WTC11 (cell line): Measurements from ENCODE around the gene OGA. TPM values are rescaled to one million over a fixed set of nuclear protein-coding genes. Genes with fewer than 3 reads are reported as not detected.

Experiments used
- CBFB ChIP-seq: sonication (generic); formaldehyde crosslinking; IDR thresholded peaks from 2 replicates; pipeline ENCODE4 v1.8.1; 2022; ENCODE audit warnings: mild to moderate bottlenecking, low read depth, missing genetic modification reagents
- EMX1 ChIP-seq: fragments of 250-450 bp; sonication (Bioruptor Pico); IDR thresholded peaks from 2 replicates; pipeline ENCODE4 v1.8.0; 2021; ENCODE audit warnings: mild to moderate bottlenecking
- ETV6 ChIP-seq: sonication (generic); formaldehyde crosslinking; IDR thresholded peaks from 2 replicates; pipeline ENCODE4 v1.8.1; 2022; ENCODE audit warnings: mild to moderate bottlenecking, missing genetic modification reagents
- FOXK1 ChIP-seq: sonication (generic); formaldehyde crosslinking; IDR thresholded peaks from 2 replicates; pipeline ENCODE4 v1.8.0; 2022; ENCODE audit warnings: mild to moderate bottlenecking, moderate library complexity, missing genetic modification reagents
- FOXP1 ChIP-seq: sonication (generic); formaldehyde crosslinking; IDR thresholded peaks from 2 replicates; pipeline ENCODE4 v1.8.0; 2022; ENCODE audit warnings: missing genetic modification reagents, mild to moderate bottlenecking, moderate library complexity, borderline replicate concordance
- GRHL2 ChIP-seq: fragments of 250-450 bp; sonication (Bioruptor Pico); IDR thresholded peaks from 2 replicates; pipeline ENCODE4 v1.8.0; 2022; ENCODE audit warnings: mild to moderate bottlenecking, moderate library complexity; ENCODE audit not compliant: insufficient replicate concordance, severe bottlenecking
- HMGA2 ChIP-seq: fragments of 250-450 bp; sonication (Bioruptor Pico); IDR thresholded peaks from 2 replicates; pipeline ENCODE4 v1.4.0; 2021; ENCODE audit warnings: mild to moderate bottlenecking, moderate library complexity
- HMGXB4 ChIP-seq: sonication (generic); formaldehyde crosslinking; IDR thresholded peaks from 2 replicates; pipeline ENCODE4 v1.8.1; 2023; ENCODE audit warnings: mild to moderate bottlenecking, moderate library complexity, missing genetic modification reagents
- JAZF1 ChIP-seq: fragments of 250-450 bp; sonication (Bioruptor Pico); IDR thresholded peaks from 2 replicates; pipeline ENCODE4 v1.9.0; 2021; ENCODE audit warnings: moderate library complexity, mild to moderate bottlenecking, inconsistent platforms
- MAX ChIP-seq: sonication (generic); formaldehyde crosslinking; IDR thresholded peaks from 2 replicates; pipeline ENCODE4 v1.8.0; 2022; ENCODE audit warnings: mild to moderate bottlenecking, missing genetic modification reagents
- MXD4 ChIP-seq: fragments of 250-450 bp; sonication (Bioruptor Pico); IDR thresholded peaks from 2 replicates; pipeline ENCODE4 v1.8.0; 2021; ENCODE audit warnings: mild to moderate bottlenecking, moderate library complexity, borderline replicate concordance
- NFYB ChIP-seq: sonication (generic); formaldehyde crosslinking; conservative IDR thresholded peaks from 2 replicates; pipeline ENCODE4 v1.8.0; 2022; ENCODE audit warnings: low read depth, missing genetic modification reagents
- OVOL2 ChIP-seq: fragments of 250-450 bp; sonication (Bioruptor Pico); IDR thresholded peaks from 2 replicates; pipeline ENCODE4 v1.9.0; 2021; ENCODE audit warnings: mild to moderate bottlenecking, borderline replicate concordance
- PRDM15 ChIP-seq: sonication (generic); formaldehyde crosslinking; IDR thresholded peaks from 2 replicates; pipeline ENCODE4 v1.8.0; 2022; ENCODE audit warnings: missing genetic modification reagents
- ZBTB21 ChIP-seq: sonication (generic); formaldehyde crosslinking; IDR thresholded peaks from 2 replicates; pipeline ENCODE4 v1.8.1; 2023; ENCODE audit warnings: mild to moderate bottlenecking, missing genetic modification reagents, borderline replicate concordance
- ZNF671 ChIP-seq: fragments of 250-450 bp; sonication (Bioruptor Pico); IDR thresholded peaks from 2 replicates; pipeline ENCODE4 v1.8.0; 2021; ENCODE audit warnings: mild to moderate bottlenecking
- total RNA-seq: library from RNA; stranded (reverse); gene quantifications from 3 replicates; pipeline ENCODE4 v1.2.3, GENCODE V29; 2021
- TF ChIP-seq, protein P1 (sequence below): sonication (generic); formaldehyde crosslinking; IDR thresholded peaks from 2 replicates; pipeline ENCODE4 v1.8.1; 2022; ENCODE audit warnings: mild to moderate bottlenecking, missing genetic modification reagents, moderate library complexity, borderline replicate concordance
- TF ChIP-seq, protein P2 (sequence below): sonication (generic); formaldehyde crosslinking; IDR thresholded peaks from 2 replicates; pipeline ENCODE4 v1.8.0; 2022; ENCODE audit warnings: mild to moderate bottlenecking, missing genetic modification reagents
- TF ChIP-seq, protein P3 (sequence below): sonication (generic); formaldehyde crosslinking; IDR thresholded peaks from 2 replicates; pipeline ENCODE4 v1.8.0; 2023; ENCODE audit warnings: missing genetic modification reagents, mild to moderate bottlenecking, borderline replicate concordance
- TF ChIP-seq, protein P4 (sequence below): sonication (generic); formaldehyde crosslinking; IDR thresholded peaks from 2 replicates; pipeline ENCODE4 v1.8.1; 2023; ENCODE audit warnings: mild to moderate bottlenecking, missing genetic modification reagents, moderate library complexity
- TF ChIP-seq, protein P5 (sequence below): sonication (generic); formaldehyde crosslinking; IDR thresholded peaks from 2 replicates; pipeline ENCODE4 v1.8.1; 2022; ENCODE audit warnings: low read depth, missing genetic modification reagents, borderline replicate concordance

The OGA gene
- total RNA-seq, 1 experiment from 2014 or later, result 111 TPM

- TF ChIP-seq ETV6 (0 out of 2 replicates have a peak, but pooled peaks have one; percentile 37), FOXP1 (CRISPR knock-in tag) (peak; percentile 87), HMGA2 (CRISPR knock-in tag) (no peak), NFYB (CRISPR knock-in tag) (no peak), JAZF1 (no peak), CBFB (no peak), PRDM15 (CRISPR knock-in tag) (no peak), FOXK1 (CRISPR knock-in tag) (0 out of 2 replicates have a peak, but pooled peaks have one; percentile 14), HMGXB4 (CRISPR knock-in tag) (no peak), MXD4 (no peak), MAX (peak; percentile 95), ZNF671 (0 out of 2 replicates have a peak, but pooled peaks have one; percentile 65), GRHL2 (CRISPR knock-in tag) (no peak), ZBTB21 (CRISPR knock-in tag) (peak; percentile 73; the same call in 1 of the 2 replicates), OVOL2 (CRISPR knock-in tag) (no peak), EMX1 (CRISPR knock-in tag) (no peak)
- TF ChIP-seq, protein P1, sequence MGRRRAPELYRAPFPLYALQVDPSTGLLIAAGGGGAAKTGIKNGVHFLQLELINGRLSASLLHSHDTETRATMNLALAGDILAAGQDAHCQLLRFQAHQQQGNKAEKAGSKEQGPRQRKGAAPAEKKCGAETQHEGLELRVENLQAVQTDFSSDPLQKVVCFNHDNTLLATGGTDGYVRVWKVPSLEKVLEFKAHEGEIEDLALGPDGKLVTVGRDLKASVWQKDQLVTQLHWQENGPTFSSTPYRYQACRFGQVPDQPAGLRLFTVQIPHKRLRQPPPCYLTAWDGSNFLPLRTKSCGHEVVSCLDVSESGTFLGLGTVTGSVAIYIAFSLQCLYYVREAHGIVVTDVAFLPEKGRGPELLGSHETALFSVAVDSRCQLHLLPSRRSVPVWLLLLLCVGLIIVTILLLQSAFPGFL (CRISPR knock-in tag), result no peak
- TF ChIP-seq, protein P2, sequence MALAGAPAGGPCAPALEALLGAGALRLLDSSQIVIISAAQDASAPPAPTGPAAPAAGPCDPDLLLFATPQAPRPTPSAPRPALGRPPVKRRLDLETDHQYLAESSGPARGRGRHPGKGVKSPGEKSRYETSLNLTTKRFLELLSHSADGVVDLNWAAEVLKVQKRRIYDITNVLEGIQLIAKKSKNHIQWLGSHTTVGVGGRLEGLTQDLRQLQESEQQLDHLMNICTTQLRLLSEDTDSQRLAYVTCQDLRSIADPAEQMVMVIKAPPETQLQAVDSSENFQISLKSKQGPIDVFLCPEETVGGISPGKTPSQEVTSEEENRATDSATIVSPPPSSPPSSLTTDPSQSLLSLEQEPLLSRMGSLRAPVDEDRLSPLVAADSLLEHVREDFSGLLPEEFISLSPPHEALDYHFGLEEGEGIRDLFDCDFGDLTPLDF, result 0 out of 2 replicates have a peak, but pooled peaks have one; percentile 50
- TF ChIP-seq, protein P3, sequence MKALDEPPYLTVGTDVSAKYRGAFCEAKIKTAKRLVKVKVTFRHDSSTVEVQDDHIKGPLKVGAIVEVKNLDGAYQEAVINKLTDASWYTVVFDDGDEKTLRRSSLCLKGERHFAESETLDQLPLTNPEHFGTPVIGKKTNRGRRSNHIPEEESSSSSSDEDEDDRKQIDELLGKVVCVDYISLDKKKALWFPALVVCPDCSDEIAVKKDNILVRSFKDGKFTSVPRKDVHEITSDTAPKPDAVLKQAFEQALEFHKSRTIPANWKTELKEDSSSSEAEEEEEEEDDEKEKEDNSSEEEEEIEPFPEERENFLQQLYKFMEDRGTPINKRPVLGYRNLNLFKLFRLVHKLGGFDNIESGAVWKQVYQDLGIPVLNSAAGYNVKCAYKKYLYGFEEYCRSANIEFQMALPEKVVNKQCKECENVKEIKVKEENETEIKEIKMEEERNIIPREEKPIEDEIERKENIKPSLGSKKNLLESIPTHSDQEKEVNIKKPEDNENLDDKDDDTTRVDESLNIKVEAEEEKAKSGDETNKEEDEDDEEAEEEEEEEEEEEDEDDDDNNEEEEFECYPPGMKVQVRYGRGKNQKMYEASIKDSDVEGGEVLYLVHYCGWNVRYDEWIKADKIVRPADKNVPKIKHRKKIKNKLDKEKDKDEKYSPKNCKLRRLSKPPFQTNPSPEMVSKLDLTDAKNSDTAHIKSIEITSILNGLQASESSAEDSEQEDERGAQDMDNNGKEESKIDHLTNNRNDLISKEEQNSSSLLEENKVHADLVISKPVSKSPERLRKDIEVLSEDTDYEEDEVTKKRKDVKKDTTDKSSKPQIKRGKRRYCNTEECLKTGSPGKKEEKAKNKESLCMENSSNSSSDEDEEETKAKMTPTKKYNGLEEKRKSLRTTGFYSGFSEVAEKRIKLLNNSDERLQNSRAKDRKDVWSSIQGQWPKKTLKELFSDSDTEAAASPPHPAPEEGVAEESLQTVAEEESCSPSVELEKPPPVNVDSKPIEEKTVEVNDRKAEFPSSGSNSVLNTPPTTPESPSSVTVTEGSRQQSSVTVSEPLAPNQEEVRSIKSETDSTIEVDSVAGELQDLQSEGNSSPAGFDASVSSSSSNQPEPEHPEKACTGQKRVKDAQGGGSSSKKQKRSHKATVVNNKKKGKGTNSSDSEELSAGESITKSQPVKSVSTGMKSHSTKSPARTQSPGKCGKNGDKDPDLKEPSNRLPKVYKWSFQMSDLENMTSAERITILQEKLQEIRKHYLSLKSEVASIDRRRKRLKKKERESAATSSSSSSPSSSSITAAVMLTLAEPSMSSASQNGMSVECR (CRISPR knock-in tag), result peak; percentile 89
- TF ChIP-seq, protein P4, sequence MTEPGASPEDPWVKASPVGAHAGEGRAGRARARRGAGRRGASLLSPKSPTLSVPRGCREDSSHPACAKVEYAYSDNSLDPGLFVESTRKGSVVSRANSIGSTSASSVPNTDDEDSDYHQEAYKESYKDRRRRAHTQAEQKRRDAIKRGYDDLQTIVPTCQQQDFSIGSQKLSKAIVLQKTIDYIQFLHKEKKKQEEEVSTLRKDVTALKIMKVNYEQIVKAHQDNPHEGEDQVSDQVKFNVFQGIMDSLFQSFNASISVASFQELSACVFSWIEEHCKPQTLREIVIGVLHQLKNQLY, result no peak
- TF ChIP-seq, protein P5, sequence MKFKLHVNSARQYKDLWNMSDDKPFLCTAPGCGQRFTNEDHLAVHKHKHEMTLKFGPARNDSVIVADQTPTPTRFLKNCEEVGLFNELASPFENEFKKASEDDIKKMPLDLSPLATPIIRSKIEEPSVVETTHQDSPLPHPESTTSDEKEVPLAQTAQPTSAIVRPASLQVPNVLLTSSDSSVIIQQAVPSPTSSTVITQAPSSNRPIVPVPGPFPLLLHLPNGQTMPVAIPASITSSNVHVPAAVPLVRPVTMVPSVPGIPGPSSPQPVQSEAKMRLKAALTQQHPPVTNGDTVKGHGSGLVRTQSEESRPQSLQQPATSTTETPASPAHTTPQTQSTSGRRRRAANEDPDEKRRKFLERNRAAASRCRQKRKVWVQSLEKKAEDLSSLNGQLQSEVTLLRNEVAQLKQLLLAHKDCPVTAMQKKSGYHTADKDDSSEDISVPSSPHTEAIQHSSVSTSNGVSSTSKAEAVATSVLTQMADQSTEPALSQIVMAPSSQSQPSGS, result no peak
Observed at GRCh38 chr10:101830322-101831168, 12.3 kb upstream of the OGA start (continued).
